GM18517 (cell line): Measurements from ENCODE around the gene BHLHA9.

ENCODE experiments used
- ATAC-seq: cut with Tn5 transposase; IDR thresholded peaks from one replicate; pipeline ENCODE4 v1.9.1; 2021; ENCODE audit warnings: mild to moderate bottlenecking, moderate library complexity; ENCODE audit not compliant: unreplicated experiment

Gene BHLHA9

GRCh38 chr17:1251866-1252608 is 18.2 kb upstream of the BHLHA9 start:
- ATAC-seq: no peak

DNA sequence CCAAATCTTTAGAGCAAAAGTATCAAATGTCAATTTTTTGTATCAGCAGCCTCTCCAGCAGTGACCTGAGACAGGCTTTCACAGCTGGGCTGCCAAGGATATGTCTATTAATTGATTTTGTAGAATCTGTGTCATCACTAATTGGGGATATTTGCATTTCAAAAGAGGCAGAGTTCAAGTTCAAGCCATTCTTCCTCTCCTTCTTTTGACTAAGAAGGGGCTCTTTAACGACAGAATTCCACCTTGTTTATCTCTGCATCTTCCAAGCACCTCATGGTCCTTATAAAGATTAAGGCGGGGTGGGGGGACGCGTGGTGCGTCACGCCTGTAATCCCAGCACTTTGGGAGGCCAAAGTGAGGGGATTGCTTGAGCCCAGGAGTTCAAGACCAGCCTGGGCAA is 15.2 kb upstream of the BHLHA9 start:
- ATAC-seq: no peak

DNA sequence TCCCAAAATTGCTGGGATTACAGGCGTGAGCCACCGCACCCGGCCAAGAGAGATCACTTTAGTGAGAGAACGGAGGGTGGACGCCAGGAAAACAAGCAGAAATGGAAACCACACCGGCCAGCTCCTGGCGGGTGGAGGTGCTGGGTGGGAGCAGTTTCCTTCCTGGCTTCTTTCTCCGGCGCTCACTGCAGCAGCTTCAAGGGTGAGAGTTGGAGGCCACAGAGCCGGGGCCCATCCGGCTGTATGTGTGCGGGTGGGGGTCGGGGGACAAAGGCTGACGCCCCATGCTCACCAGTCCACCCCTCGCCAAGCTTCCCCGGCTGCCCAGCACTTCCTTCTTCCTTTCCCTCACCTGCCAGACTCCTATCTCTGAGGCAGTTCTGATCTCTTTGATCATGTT is 13.5 kb upstream of the BHLHA9 start:
- no peak for ATAC-seq

GRCh38 chr17:1260086-1260769 is 10.0 kb upstream of the BHLHA9 start:
- no peak for ATAC-seq

- no peak for ATAC-seq
Observed at GRCh38 chr17:1260770-1261161, 9.5 kb upstream of the BHLHA9 start.

DNA sequence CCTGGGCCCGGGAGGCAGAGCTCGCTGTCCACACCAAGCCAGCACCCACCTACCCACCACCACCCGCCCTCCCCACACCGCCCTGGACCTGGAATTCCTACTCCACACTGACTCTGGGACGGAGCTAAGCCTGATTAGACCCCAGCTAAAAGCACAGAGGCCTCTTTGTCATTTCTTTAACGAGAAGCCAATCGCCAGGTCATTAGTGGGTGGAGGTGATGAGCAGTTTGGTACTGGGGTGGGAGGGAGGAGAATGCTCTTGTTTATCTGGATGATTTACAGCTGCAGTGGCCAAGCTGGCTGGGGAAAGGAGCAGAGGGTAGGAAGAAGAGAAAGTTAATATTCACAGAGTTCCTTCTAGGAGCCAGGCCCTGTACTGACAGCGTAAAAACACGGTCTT is 6.0 kb upstream of the BHLHA9 start:
- ATAC-seq: no peak

GRCh38 chr17:1267471-1267943 is 2.7 kb upstream of the BHLHA9 start:
- no peak for ATAC-seq

DNA sequence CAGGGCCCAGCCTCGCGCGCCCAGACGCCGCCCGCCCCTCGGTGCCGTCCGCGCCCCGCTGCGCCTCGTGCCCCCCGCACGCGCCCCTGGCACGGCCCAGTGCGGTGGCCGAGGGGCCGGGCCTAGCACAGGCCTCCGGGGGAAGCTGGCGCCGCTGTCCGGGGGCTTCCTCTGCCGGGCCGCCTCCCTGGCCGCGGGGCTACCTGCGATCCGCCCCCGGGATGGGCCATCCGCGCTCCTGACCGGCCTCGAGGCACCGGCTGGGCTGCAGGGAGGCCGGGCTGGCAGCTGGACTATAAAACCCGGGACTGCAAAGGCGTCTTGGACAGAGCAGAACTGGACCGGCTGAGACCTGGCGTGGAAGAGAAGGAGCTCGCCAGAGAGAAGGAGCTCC is 783 bp downstream of the BHLHA9 start:
- ATAC-seq: no peak

DNA sequence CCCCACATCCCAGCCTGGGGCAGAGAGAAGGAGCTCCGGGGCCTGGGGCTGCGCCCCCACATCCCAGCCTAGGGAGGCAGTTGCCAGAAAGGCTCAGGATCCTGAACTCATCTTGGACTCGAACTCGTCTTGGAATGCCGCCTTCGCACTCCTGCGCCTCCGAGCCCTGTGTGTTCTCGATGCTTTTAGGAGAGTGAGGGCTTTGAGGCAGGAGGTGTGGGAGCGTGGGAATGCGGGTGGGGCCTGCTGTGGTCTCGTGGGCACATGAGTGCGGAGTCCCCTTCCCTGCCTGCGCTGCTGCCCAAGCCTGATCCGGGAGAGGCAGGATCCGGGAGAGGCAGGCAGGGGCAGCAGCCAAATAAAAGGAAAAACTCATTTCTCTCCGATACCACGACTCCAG is 1.2 kb downstream of the BHLHA9 start:
- no peak for ATAC-seq

- ATAC-seq: no peak
Observed at GRCh38 chr17:1272701-1273100, 2.5 kb downstream of the BHLHA9 start.

GRCh38 chr17:1273492-1274244 is 3.4 kb downstream of the BHLHA9 start:
- ATAC-seq: no peak

DNA sequence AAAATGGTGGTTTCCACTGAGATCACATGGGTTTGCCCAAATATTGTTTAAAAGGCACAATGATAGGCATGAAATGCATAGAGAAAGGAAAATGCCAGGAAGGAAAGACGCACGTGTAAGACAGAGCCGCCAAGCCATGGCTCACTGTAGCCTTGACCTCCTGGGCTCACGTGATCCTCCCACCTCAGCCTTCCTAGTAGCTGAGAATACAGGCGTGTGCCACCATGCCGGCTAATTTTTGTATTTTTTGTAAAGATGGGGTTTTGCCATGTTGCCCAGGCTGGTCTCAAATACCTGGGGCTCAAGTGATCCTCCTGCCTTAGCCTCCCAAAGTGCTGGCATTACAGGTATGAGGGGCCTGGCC is 4.0 kb downstream of the BHLHA9 start:
- ATAC-seq: no peak

GRCh38 chr17:1275205-1275961 is 5.1 kb downstream of the BHLHA9 start:
- ATAC-seq: no peak

DNA sequence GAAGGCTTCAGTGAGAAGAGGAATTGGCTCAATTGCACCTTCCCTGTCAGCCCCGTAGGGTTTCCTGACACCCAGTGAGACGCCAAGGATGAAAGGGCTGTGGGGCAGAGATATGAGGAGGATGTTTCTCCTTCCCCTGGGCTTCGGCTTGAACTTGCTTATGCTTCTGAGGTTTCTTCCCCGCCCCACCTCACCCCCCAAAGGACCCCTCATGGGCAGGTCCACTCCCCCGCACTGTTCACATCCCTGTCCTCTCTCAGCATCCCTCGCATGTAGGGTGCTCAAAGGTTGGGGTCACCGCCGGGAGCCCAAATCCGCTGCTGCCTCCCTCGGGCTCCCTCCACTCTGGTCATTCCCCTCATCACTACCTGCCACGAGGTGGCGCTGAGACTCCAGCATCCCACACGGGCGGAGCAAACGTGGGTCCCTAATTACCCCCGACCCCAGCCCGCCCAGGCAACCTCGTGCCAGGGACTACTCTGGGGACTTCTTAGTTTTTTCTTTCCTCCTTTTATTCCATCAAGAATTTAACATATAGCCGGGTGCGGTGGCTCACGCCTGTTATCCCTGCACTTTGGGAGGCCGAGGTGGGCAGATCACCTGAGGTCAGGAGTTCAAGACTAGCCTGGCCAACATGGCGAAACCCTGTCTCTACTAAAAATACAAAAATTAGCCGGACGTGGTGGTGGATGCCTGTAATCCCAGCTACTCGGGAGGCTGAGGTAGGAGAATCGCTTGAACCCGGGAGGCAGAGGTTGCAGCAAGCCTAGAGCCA is 5.9 kb downstream of the BHLHA9 start:
- no peak for ATAC-seq

DNA sequence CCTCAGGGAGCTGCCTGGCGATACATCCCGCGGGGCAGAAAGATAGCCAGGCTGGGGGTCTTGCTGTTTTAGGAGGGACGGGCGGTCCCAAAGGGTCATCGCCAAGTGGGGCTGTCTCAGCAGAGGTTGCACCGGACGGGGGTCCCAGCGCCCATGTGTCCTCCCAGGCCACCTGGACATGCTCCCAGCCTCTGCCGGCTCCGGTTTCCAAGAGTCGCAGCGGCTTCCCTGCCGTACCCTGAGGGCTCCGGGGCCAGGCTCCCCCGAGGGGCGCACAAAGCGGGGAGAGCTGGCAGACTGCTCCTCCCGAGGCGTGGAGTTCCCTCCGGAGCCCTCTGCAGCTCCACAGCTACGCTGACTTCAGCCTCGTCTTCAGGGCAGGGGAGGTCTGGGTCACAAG is 10.4 kb downstream of the BHLHA9 start:
- no peak for ATAC-seq

DNA sequence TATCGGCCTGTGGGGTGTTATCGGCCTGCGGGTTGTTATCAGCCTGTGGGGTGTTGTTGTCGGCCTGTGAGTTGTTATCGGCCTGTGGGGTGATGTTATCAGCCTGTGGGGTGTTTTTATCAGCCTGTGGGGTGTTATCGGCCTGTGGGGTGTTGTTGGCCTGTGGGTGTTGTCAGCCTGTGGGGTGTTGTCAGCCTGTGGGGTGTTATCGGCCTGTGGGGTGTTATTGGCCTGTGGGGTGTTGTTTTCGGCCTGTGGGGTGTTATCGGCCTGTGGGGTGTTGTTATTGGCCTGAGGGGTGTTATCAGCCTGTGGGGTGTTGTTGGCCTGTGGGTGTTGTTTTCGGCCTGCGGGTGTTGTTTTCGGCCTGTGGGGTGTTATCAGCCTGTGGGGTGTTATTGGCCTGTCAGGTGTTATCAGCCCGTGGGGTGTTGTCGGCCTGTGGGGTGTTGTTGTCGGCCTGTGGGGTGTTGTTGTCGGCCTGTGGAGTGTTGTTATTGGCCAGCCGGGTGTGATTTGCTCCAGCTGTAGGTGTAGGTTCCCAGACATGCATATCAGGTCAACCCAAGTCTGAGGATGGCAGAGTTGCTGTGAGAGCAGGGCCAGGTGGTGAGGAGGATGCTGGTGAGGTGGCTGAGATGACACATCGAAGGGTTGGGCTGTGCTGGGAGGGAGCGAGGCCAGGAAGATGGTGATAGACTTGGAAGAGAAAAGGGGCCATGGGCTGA is 16.3 kb downstream of the BHLHA9 start:
- ATAC-seq: no peak

DNA sequence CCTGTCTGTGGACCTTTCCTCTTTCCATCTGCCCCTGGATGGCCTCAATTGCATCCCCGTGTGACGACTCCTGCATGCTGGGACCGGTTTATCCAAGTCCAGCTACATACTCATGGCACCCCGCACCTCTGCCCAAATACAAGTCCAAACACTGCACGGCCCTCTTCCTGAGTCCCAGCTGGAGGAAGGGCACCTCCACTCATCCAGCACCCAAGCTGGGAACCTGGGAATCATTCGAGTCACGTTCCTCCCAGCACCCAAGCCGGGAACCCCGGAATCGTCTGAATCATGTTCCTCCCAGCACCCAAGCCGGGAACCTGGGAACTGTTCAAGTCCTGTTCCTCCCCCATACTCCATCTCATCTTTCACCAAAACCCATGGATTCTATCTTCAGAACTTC is 19.5 kb downstream of the BHLHA9 start:
- ATAC-seq: no peak

DNA sequence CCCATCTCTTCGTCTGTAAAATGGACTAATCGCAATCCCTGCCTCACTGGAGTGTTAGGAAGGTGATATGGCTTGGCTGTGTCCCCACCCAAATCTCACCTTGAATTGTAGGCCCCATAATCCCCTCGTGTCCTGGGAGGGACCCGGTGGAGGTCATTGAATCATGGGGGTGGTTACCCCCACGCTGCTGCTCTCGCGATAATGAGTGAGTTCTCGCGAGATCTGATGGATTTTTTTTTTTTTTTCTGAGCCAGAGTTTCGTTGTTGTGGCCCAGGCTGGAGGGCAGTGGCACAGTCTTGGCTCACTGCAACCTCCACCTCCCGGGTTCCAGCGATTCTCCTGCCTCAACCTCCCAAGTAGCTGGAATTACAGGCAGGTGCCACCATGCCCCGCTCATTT is 20.4 kb downstream of the BHLHA9 start:
- no peak for ATAC-seq

GRCh38 chr17:1294157-1294717 is 24.0 kb downstream of the BHLHA9 start:
- ATAC-seq: no peak
